GM23338 (cell line): Measurements from ENCODE around the gene GFI1B. TPM values are rescaled to one million over a fixed set of nuclear protein-coding genes. Genes with fewer than 3 reads are reported as not detected.

Source experiments
- ATAC-seq: fragments of 200-7000 bp; cut with Tn5 transposase; 3 replicates; pipeline ENCODE4 v1.9.1; 2020
- DNase-seq: peaks from one replicate; pipeline ENCODE4 v3.0.0-alpha.2; 2015; ENCODE audit warnings: low spot score
- H2AFZ ChIP-seq: fragments of 200-600 bp; sonication (generic); 2 replicates; pipeline ENCODE4 v1.8.0; 2016; ENCODE audit warnings: antibody characterized with exemption, mild to moderate bottlenecking, moderate library complexity
- H3F3A ChIP-seq: fragments of 200-600 bp; sonication (generic); replicated peaks from 2 replicates; pipeline ENCODE4 v1.8.0; 2017; ENCODE audit warnings: antibody characterized with exemption, mixed run types, low read depth
- H3K27ac ChIP-seq: fragments of 200-600 bp; sonication (generic); 2 replicates; pipeline ENCODE4 v1.6.1; 2016; ENCODE audit warnings: low read depth
- H3K27me3 ChIP-seq: fragments of 200-600 bp; sonication (generic); 2 replicates; pipeline ENCODE4 v1.8.0; 2016; ENCODE audit warnings: mild to moderate bottlenecking, mixed run types, moderate library complexity; ENCODE audit not compliant: insufficient read depth
- H3K36me3 ChIP-seq: fragments of 200-600 bp; sonication (generic); 2 replicates; pipeline ENCODE4 v1.8.0; 2016; ENCODE audit warnings: mild to moderate bottlenecking; ENCODE audit not compliant: insufficient read depth
- H3K4me1 ChIP-seq: fragments of 200-600 bp; sonication (generic); 2 replicates; pipeline ENCODE4 v1.8.0; 2016; ENCODE audit warnings: mild to moderate bottlenecking, moderate library complexity; ENCODE audit not compliant: insufficient read depth
- H3K4me2 ChIP-seq: fragments of 200-600 bp; sonication (generic); 2 replicates; pipeline ENCODE4 v1.7.1; 2017; ENCODE audit warnings: mixed run types
- H3K4me3 ChIP-seq: fragments of 200-600 bp; sonication (generic); 2 replicates; pipeline ENCODE4 v1.6.1; 2016; ENCODE audit warnings: mixed run types
- H3K79me2 ChIP-seq: fragments of 200-600 bp; sonication (generic); replicated peaks from 2 replicates; pipeline ENCODE4 v1.8.0; 2017; ENCODE audit warnings: mild to moderate bottlenecking; ENCODE audit not compliant: insufficient read depth
- H3K9me2 ChIP-seq: fragments of 200-600 bp; sonication (generic); 2 replicates; pipeline ENCODE4 v1.8.0; 2017; ENCODE audit not compliant: insufficient read depth
- H4K20me1 ChIP-seq: fragments of 200-600 bp; sonication (generic); replicated peaks from 2 replicates; pipeline ENCODE4 v1.8.0; 2017; ENCODE audit warnings: mild to moderate bottlenecking; ENCODE audit not compliant: insufficient read depth
- H3K27ac Mint-ChIP-seq: 2 replicates; pipeline ENCODE4 v1.8.0; 2020; ENCODE audit warnings: inconsistent platforms, mild to moderate bottlenecking, moderate library complexity, mixed read lengths
- H3K27me3 Mint-ChIP-seq: 3 replicates; pipeline ENCODE4 v1.8.0; 2022; ENCODE audit warnings: low read depth, mild to moderate bottlenecking, moderate library complexity, mixed read lengths, inconsistent platforms; ENCODE audit not compliant: insufficient read depth, poor library complexity
- H3K36me3 Mint-ChIP-seq: 3 replicates; pipeline ENCODE4 v1.8.0; 2021; ENCODE audit warnings: low read depth, mild to moderate bottlenecking, inconsistent platforms, moderate library complexity, mixed read lengths
- H3K4me1 Mint-ChIP-seq: 3 replicates; pipeline ENCODE4 v1.8.0; 2020; ENCODE audit warnings: mild to moderate bottlenecking, inconsistent platforms, mixed read lengths
- H3K4me3 Mint-ChIP-seq: 3 replicates; pipeline ENCODE4 v1.8.0; 2021; ENCODE audit warnings: moderate library complexity, mild to moderate bottlenecking, inconsistent platforms, mixed read lengths
- H3K9me3 Mint-ChIP-seq: 3 replicates; pipeline ENCODE4 v1.8.0; 2020; ENCODE audit warnings: moderate library complexity, mild to moderate bottlenecking, inconsistent platforms, mixed read lengths
- CREB1 ChIP-seq: fragments of 250-450 bp; sonication (Bioruptor Pico); IDR thresholded peaks from 2 replicates; pipeline ENCODE4 v1.5.0; 2020; ENCODE audit warnings: low read depth, mild to moderate bottlenecking, moderate library complexity
- CTCF ChIP-seq, 2 experiments: fragments of 200-600 bp in 1 of 2; sonication (generic) in 1 of 2; conservative IDR thresholded peaks; 2 replicates each; pipeline versions ENCODE4 v1.5.1 to v1.6.1; 2016 to 2017; ENCODE audit warnings: antibody characterized with exemption in 2 of 2, low read depth in 2 of 2, mild to moderate bottlenecking in 2 of 2, moderate library complexity in 1 of 2
- ETS1 ChIP-seq: IDR thresholded peaks from 2 replicates; pipeline ENCODE4 v1.6.1; 2016; ENCODE audit warnings: antibody characterized with exemption
- EZH2 ChIP-seq: fragments of 200-600 bp; sonication (generic); IDR thresholded peaks from one replicate; pipeline ENCODE4 v1.8.0; 2017; ENCODE audit warnings: antibody characterized with exemption, mild to moderate bottlenecking, low read depth; ENCODE audit not compliant: unreplicated experiment
- EZH2phosphoT487 ChIP-seq: fragments of 200-600 bp; sonication (generic); IDR thresholded peaks from one replicate; pipeline ENCODE4 v1.8.1; 2018; ENCODE audit warnings: antibody characterized with exemption; ENCODE audit not compliant: unreplicated experiment
- NANOG ChIP-seq: IDR thresholded peaks from 2 replicates; pipeline ENCODE4 v1.6.1; 2016; ENCODE audit warnings: antibody characterized with exemption, borderline replicate concordance
- ZNF114 ChIP-seq: fragments of 250-450 bp; sonication (Bioruptor Pico); IDR thresholded peaks from 2 replicates; pipeline ENCODE4 v1.5.0; 2020; ENCODE audit warnings: mild to moderate bottlenecking, moderate library complexity
- ZNF331 ChIP-seq: fragments of 250-450 bp; sonication (Bioruptor Pico); IDR thresholded peaks from 2 replicates; pipeline ENCODE4 v1.5.0; 2020; ENCODE audit warnings: low read depth, mild to moderate bottlenecking, moderate library complexity
- ZNF462 ChIP-seq: fragments of 250-450 bp; sonication (Bioruptor Pico); IDR thresholded peaks from 2 replicates; pipeline ENCODE4 v1.5.0; 2020; ENCODE audit warnings: mild to moderate bottlenecking, moderate library complexity
- polyA plus RNA-seq: library from polyadenylated mRNA; unstranded; fragments of >200 nt; fragmentation: Nextera tagmentation; extraction: Ambion mirVana; gene quantifications from 2 replicates; pipeline ENCODE4 v1.2.1, GENCODE V29; 2016
- total RNA-seq: library from RNA; depleted of rRNA; stranded (reverse); fragments of >200 nt; shearing (Covaris generic); gene quantifications from 2 replicates; pipeline ENCODE4 v1.2.3, GENCODE V29; 2014
- TF ChIP-seq, protein P1 (sequence below): IDR thresholded peaks from one replicate; pipeline ENCODE4 v1.6.1; 2018; ENCODE audit warnings: antibody characterized with exemption; ENCODE audit not compliant: unreplicated experiment

GFI1B gene
- total and polyA plus RNA-seq, 2 experiments from 2014 or later = 0.38 TPM; not detected in 1

DNA sequence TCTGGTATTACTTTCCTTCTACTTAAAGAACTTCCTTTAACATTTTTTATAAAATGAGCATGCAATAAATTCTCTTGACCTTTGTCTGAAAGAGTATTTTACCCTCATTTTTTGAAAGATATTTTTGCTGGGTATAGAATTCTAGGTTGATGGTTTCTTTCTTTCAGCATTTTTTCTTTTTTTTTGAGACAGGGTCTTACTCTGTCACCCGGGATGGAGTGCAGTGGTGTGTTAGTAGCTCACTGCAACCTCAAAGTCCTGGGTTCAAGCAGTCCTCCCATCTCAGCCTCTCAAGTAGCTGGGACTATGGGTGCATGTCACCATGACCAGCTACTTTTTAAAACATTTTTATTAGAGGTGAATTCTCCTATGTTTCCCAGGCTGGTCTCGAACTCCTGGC lies 23.4 kb upstream of the GFI1B start (continued):
- TF ChIP-seq ZNF114 (CRISPR knock-in tag) (no peak), ZNF462 (no peak)

DNA sequence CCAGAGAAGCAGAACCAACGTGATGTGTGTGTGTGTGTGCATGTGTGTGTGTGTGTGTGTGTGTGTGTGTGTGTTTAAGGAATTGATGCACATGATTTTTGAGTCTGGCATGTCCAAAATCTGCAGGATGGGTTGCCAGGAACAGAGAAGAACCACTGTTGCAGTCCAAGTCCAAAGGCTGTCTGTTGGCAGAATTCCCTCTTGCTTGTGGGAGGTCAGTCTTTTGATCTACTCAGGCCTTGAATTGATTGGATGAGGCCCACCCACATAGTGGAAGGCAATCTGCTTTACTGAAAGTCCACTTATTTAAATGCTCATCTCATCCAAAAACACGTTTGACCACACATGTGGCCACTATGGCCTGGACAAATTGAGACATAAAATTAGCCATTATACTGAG lies 22.7 kb upstream of the GFI1B start:
- no peaks in the 10 kb centered on the region; the same call in 1 of the 2 replicates for H4K20me1 ChIP-seq
- no peak for ATAC-seq
- Mint-ChIP-seq H3K4me3 (no peak overlapping the region), H3K36me3 (no peaks in the 10 kb centered on the region), H3K27ac (no peak overlapping the region), H3K27me3 (peaks cover 3% of the 10 kb centered on the region), H3K9me3 (no peaks in the 10 kb centered on the region; the same call in 2 of the 3 replicates), H3K4me1 (no peaks in the 10 kb centered on the region)
- no peak overlapping the region for H3K27ac ChIP-seq
- no peak for TF ChIP-seq EZH2phosphoT487
- TF ChIP-seq CREB1 (CRISPR knock-in tag) = no peak
- TF ChIP-seq ZNF114 (CRISPR knock-in tag) = no peak
- TF ChIP-seq, protein P1, sequence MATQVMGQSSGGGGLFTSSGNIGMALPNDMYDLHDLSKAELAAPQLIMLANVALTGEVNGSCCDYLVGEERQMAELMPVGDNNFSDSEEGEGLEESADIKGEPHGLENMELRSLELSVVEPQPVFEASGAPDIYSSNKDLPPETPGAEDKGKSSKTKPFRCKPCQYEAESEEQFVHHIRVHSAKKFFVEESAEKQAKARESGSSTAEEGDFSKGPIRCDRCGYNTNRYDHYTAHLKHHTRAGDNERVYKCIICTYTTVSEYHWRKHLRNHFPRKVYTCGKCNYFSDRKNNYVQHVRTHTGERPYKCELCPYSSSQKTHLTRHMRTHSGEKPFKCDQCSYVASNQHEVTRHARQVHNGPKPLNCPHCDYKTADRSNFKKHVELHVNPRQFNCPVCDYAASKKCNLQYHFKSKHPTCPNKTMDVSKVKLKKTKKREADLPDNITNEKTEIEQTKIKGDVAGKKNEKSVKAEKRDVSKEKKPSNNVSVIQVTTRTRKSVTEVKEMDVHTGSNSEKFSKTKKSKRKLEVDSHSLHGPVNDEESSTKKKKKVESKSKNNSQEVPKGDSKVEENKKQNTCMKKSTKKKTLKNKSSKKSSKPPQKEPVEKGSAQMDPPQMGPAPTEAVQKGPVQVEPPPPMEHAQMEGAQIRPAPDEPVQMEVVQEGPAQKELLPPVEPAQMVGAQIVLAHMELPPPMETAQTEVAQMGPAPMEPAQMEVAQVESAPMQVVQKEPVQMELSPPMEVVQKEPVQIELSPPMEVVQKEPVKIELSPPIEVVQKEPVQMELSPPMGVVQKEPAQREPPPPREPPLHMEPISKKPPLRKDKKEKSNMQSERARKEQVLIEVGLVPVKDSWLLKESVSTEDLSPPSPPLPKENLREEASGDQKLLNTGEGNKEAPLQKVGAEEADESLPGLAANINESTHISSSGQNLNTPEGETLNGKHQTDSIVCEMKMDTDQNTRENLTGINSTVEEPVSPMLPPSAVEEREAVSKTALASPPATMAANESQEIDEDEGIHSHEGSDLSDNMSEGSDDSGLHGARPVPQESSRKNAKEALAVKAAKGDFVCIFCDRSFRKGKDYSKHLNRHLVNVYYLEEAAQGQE = no peak
- no peak for TF ChIP-seq EZH2
- no peak for TF ChIP-seq NANOG
- TF ChIP-seq ETS1 = no peak
- no peak for TF ChIP-seq CTCF (conservative IDR thresholded peaks at IDR 0.05; ENCODE audit: low read depth in 2 of 2)
- no peak for TF ChIP-seq ZNF331 (CRISPR knock-in tag)
- no peaks in the 10 kb centered on the region for H3K79me2 ChIP-seq
- no peaks in the 10 kb centered on the region; the same call in 1 of the 2 replicates for H3K9me2 ChIP-seq
- no peaks in the 10 kb centered on the region for H3K4me1 ChIP-seq
- H3K27me3 ChIP-seq = no peaks in the 10 kb centered on the region
- no peaks in the 10 kb centered on the region for H3K36me3 ChIP-seq
- no peak overlapping the region for H3K4me3 ChIP-seq
- no peak for DNase-seq
- H3F3A ChIP-seq = no peaks in the 10 kb centered on the region
- no peak overlapping the region for H2AFZ ChIP-seq
- H3K4me2 ChIP-seq = no peak overlapping the region
